ENCODE measurements around the gene DCAKD.

Gene DCAKD

DNA sequence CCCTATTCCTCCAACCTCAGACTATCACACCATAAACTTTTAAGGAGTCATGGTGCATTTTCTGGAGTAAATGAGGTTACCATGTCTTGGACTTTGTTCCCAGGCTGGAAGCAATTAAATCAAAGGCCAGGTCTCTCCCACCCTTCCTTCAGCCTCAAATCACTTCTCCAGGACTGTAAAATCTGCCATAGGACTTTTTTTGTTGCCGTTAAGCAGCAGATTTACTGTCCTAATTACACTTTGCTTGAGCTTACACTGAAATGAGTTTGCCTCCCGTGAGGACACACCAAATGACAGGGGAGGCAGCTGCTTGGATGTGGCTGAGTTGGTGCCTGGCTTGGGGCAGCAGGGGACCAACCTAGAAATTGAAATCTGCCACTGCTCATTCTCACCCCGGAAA lies 14.7 kb downstream of the DCAKD start:
- ChIA-PET CTCF (no interaction called here), POLR2A (interaction anchor here (1.8 kb wide), 1 partner anchor 24 kb away, joined by 6 read pairs; the partner anchor contains the start of gene NMT1)
- TF ChIP-seq TARDBP (IDR thresholded peaks at IDR 0.05) (no peak), ZNF384 (IDR thresholded peaks at IDR 0.05) (no peak), SP1 (IDR thresholded peaks at IDR 0.05) (no peak), HDGF (IDR thresholded peaks at IDR 0.05; ENCODE audit: borderline replicate concordance) (no peak), LEF1 (IDR thresholded peaks at IDR 0.05; ENCODE audit: borderline replicate concordance) (no peak), FOXK2 (IDR thresholded peaks at IDR 0.05) (no peak), L3MBTL2 (conservative IDR thresholded peaks at IDR 0.05) (no peak), NFRKB (IDR thresholded peaks at IDR 0.05) (no peak), SUZ12 (IDR thresholded peaks at IDR 0.05) (no peak), FOXM1 (IDR thresholded peaks at IDR 0.05; ENCODE audit: borderline replicate concordance) (no peak)
- DNase-seq (ENCODE audit: extremely low spot score) = no peak

DNA sequence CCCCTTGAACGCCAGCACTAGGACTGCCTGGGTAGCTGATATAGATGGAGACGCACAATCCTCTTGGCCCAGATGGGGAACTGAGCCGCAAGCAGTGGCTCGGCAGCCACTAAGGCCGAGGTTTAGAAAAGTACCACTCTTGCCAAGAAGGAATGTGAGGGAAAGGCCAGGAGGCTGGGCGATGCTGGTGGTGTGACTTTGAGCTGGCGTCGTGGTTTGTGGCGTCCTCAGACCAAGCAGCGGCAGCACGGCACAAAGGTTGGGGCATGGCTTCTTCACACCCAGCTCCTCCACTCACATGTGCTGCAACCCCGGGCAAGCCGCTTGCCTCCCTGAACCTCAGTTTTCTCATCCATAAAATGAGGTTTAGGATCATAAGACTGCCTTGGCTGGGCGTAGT lies 15.6 kb downstream of the DCAKD start:
- no peak for TF ChIP-seq TARDBP (IDR thresholded peaks at IDR 0.05)
- no peak for TF ChIP-seq BHLHE40 (IDR thresholded peaks at IDR 0.05; ENCODE audit: borderline replicate concordance)
- TF ChIP-seq ELF4 (IDR thresholded peaks at IDR 0.05) = no peak
- no peak for TF ChIP-seq FOXK2 (IDR thresholded peaks at IDR 0.05)
- no peak for TF ChIP-seq NFRKB (IDR thresholded peaks at IDR 0.05)
- TF ChIP-seq L3MBTL2 (conservative IDR thresholded peaks at IDR 0.05) = no peak
- TF ChIP-seq ZNF384 (IDR thresholded peaks at IDR 0.05) = no peak
- no peak for TF ChIP-seq SP1 (IDR thresholded peaks at IDR 0.05)
- TF ChIP-seq CTBP1 (IDR thresholded peaks at IDR 0.05; ENCODE audit: borderline replicate concordance) = no peak
- CTCF ChIA-PET = no interaction called here
- POLR2A ChIA-PET = no interaction called here
- no peak for DNase-seq (ENCODE audit: extremely low spot score)

DNA sequence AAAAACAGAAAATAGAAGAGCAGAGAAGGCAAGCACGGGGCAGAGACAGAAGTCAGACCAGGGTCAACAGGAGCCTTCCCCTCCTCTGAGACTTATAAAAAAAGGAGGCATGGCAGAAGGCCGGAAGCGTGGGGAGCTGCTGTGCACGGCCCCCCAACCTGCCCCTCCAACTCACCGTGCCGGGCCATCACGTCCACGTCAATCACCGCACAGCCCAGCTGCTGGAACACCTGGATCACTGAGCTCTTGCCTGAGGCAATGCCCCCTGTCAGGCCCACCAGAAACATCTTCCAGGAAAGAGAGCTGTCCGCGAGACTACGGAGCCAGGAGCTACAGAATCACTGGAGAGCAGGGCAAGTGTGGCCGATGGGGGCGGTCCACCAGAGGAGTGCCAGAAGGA lies 16.8 kb downstream of the DCAKD start:
- no peak for DNase-seq (ENCODE audit: extremely low spot score)
- CTCF ChIA-PET = no interaction called here
- POLR2A ChIA-PET = interaction anchor here (0.8 kb wide), 1 partner anchor 16 kb away, joined by 3 read pairs; no protein-coding TSS in a partner anchor
- TF ChIP-seq FOXK2 (IDR thresholded peaks at IDR 0.05) = no peak
- TF ChIP-seq ARNT (IDR thresholded peaks at IDR 0.05) = no peak
- TF ChIP-seq HDGF (IDR thresholded peaks at IDR 0.05; ENCODE audit: borderline replicate concordance) = no peak
- no peak for TF ChIP-seq TARDBP (IDR thresholded peaks at IDR 0.05)
- no peak for TF ChIP-seq NFRKB (IDR thresholded peaks at IDR 0.05)
- TF ChIP-seq SUZ12 (IDR thresholded peaks at IDR 0.05) = no peak
- TF ChIP-seq LEF1 (IDR thresholded peaks at IDR 0.05; ENCODE audit: borderline replicate concordance) = no peak
- no peak for TF ChIP-seq ZNF384 (IDR thresholded peaks at IDR 0.05)
- TF ChIP-seq L3MBTL2 (conservative IDR thresholded peaks at IDR 0.05) = no peak
- TF ChIP-seq ELF4 (IDR thresholded peaks at IDR 0.05) = no peak
- no peak for TF ChIP-seq CTBP1 (IDR thresholded peaks at IDR 0.05; ENCODE audit: borderline replicate concordance)
- TF ChIP-seq BHLHE40 (IDR thresholded peaks at IDR 0.05; ENCODE audit: borderline replicate concordance) = no peak
- TF ChIP-seq, protein P1, sequence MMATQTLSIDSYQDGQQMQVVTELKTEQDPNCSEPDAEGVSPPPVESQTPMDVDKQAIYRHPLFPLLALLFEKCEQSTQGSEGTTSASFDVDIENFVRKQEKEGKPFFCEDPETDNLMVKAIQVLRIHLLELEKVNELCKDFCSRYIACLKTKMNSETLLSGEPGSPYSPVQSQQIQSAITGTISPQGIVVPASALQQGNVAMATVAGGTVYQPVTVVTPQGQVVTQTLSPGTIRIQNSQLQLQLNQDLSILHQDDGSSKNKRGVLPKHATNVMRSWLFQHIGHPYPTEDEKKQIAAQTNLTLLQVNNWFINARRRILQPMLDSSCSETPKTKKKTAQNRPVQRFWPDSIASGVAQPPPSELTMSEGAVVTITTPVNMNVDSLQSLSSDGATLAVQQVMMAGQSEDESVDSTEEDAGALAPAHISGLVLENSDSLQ (IDR thresholded peaks at IDR 0.05) = no peak
- TF ChIP-seq FOXM1 (IDR thresholded peaks at IDR 0.05; ENCODE audit: borderline replicate concordance) = no peak
- no peak for TF ChIP-seq SP1 (IDR thresholded peaks at IDR 0.05)
- no peak for TF ChIP-seq FOXA1 (IDR thresholded peaks at IDR 0.05)

DNA sequence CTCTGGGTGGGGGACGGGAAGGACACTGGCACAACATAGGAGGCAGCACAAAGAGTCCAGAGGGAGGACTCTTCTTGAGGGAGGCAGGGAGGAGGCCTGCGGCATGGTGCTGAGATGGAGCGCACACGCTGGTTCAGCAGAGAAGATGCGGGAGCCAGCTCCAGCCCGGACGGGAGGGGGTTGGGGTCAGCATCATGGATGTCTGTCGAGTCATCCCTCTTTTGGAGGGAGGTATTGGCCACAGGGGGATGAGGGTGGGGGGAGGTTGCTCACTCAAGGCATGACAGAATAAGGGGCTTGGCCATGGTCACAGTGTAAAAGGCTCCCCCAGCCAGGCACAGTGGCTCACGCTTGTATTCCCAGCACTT lies 19.3 kb downstream of the DCAKD start:
- CTCF ChIA-PET = no interaction called here

DNA sequence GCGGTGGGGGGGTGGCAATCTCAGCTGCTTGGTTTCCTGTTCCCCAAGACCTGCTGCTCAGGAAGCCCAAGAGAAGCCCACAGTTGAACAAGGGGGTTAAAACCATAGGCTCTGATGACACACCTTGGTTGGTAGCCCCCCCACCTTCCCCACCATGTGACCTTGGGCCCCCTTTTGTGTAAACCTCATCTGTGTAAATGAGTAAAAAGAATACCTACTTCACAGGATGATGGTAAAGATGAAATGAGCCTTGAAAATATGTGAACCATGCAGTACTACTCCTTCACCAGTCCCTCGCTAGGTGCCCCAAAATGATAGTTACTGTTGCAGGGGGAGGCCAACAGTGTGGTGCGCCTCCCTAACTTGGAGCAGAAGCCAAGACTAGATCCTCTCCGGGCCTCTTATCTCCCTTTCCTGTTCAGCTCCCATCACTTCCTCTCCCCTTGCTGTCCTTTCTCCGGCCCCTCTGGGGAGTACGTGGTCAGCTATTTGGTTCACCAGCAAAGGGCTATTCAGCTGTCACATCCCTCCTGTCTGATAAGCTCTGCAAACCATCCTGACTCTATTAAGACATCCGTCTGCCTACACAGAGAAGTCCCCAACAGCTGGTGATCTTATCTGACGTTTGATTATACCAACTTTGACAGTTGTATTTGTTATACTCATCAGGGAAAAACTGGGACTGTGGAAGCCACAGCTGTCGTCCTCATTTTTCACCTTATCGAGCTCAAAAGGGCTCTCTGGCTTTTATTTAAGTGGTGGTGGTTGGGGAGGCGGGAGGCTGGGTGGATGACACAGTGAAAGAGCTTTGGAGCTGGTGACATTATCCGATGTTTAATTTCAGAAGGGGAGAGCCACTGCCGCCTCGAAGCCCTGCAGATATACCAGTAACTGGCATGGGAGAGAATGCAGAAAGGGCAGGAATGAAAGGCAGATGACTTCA lies 19.9 kb downstream of the DCAKD start:
- TF ChIP-seq L3MBTL2 (conservative IDR thresholded peaks at IDR 0.05) = no peak
- TF ChIP-seq SUZ12 (IDR thresholded peaks at IDR 0.05) = no peak
- TF ChIP-seq NFRKB (IDR thresholded peaks at IDR 0.05) = no peak
- TF ChIP-seq BHLHE40 (IDR thresholded peaks at IDR 0.05; ENCODE audit: borderline replicate concordance) = no peak
- TF ChIP-seq, protein P1 (IDR thresholded peaks at IDR 0.05) = no peak
- TF ChIP-seq TARDBP (IDR thresholded peaks at IDR 0.05) = no peak
- no peak for TF ChIP-seq FOXM1 (IDR thresholded peaks at IDR 0.05; ENCODE audit: borderline replicate concordance)
- no peak for TF ChIP-seq HDGF (IDR thresholded peaks at IDR 0.05; ENCODE audit: borderline replicate concordance)
- TF ChIP-seq ELF4 (IDR thresholded peaks at IDR 0.05) = no peak
- TF ChIP-seq ARNT (IDR thresholded peaks at IDR 0.05) = no peak
- no peak for TF ChIP-seq CTBP1 (IDR thresholded peaks at IDR 0.05; ENCODE audit: borderline replicate concordance)
- no peak for TF ChIP-seq LEF1 (IDR thresholded peaks at IDR 0.05; ENCODE audit: borderline replicate concordance)
- POLR2A ChIA-PET = interaction anchor here (0.5 kb wide), 1 partner anchor 77 kb away, joined by 3 read pairs; no protein-coding TSS in a partner anchor
- CTCF ChIA-PET = interaction anchor here (0.5 kb wide), 1 partner anchor 112 kb away, joined by 4 read pairs; no protein-coding TSS in a partner anchor
- DNase-seq (ENCODE audit: extremely low spot score) = no peak

More for the DNA sequence above, 19.3 kb downstream of the DCAKD start:
- no peak for DNase-seq (ENCODE audit: extremely low spot score)
- TF ChIP-seq NFRKB (IDR thresholded peaks at IDR 0.05) (no peak), CTBP1 (IDR thresholded peaks at IDR 0.05; ENCODE audit: borderline replicate concordance) (no peak), HDGF (IDR thresholded peaks at IDR 0.05; ENCODE audit: borderline replicate concordance) (no peak), FOXA1 (IDR thresholded peaks at IDR 0.05) (no peak), ELF4 (IDR thresholded peaks at IDR 0.05) (no peak), SUZ12 (IDR thresholded peaks at IDR 0.05) (no peak), ARNT (IDR thresholded peaks at IDR 0.05) (no peak), FOXK2 (IDR thresholded peaks at IDR 0.05) (no peak), SP1 (IDR thresholded peaks at IDR 0.05) (no peak), ZNF384 (IDR thresholded peaks at IDR 0.05) (no peak), LEF1 (IDR thresholded peaks at IDR 0.05; ENCODE audit: borderline replicate concordance) (no peak), FOXM1 (IDR thresholded peaks at IDR 0.05; ENCODE audit: borderline replicate concordance) (no peak), BHLHE40 (IDR thresholded peaks at IDR 0.05; ENCODE audit: borderline replicate concordance) (no peak), TARDBP (IDR thresholded peaks at IDR 0.05) (no peak)
- TF ChIP-seq, protein P1 (IDR thresholded peaks at IDR 0.05) = no peak
- POLR2A ChIA-PET = no interaction called here

Measured in HEK293T (cell line).